HL-60/S4 (cell line): ENCODE measurements around the gene ARNT2.

Source experiments
- in situ Hi-C: fragments of 300-500 bp; cut with MboI; formaldehyde crosslinking; loops from 2 replicates; pipeline ENCODE4 v1.14.3; 2022; ENCODE audit warnings: low sequenced_read_pairs

ARNT2 gene

DNA sequence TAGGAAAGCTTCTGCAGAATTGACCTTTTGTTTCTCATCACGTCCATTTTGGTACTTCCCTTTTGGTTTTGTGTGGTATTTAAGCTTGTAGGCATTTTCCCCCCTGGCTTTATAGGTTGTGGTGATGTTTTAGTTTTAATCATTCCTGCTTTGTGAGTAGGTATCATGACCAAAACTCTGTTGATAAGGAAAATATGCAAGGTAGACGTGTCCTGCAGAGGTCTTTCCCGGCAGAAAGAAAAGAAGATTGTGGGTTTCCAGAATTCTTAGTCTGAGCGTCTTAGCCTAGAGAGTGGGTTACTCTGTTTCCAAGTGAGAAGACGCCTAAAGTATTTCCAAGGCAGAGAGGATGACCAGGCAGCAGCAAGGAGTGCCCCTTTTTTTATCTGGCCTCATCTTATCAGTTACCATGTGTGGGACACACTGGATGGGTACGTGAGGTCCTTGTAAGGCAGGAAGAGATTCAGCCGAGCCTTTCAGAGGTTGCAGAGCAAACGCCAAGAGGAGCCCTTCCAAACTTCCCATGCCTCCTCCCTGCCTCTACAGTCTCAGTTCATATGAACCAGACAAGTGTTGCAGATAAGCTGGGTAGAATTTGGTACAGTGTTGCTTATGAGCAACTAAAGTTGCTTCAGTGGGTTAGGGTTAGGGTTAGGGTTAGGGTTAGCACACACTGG is 58.8 kb downstream of the ARNT2 start:
- in situ Hi-C loops = loop anchor here (25.0 kb wide), 2 partner anchors 299 to 799 kb away; no protein-coding TSS in a partner anchor

- in situ Hi-C loops = loop anchor here (25.0 kb wide), 2 partner anchors 297 to 797 kb away; no protein-coding TSS in a partner anchor
These were observed 60.9 kb downstream of the ARNT2 start for GRCh38 chr15:80464951-80465625.

DNA sequence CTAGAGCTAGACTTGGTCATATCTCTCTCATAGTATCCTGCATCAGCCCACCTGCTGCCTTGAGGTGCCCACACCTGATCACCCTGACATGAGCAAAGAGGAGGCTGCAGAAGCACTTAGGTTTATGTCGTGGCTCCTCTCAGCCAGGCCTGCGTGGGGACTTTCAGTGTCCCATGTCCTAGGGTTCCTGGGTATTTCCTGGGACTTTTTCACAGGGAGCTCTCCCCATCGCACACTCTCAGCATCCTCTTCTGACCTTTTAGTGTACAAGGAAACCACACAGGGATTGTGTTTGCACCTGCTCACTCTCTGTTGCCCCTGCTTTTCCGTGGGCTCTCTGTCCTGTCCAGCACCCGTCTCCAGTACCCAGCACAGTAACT is 61.4 kb downstream of the ARNT2 start:
- in situ Hi-C loops = loop anchor here (25.0 kb wide), 2 partner anchors 297 to 797 kb away; no protein-coding TSS in a partner anchor

GRCh38 chr15:80466543-80466942 is 62.4 kb downstream of the ARNT2 start:
- in situ Hi-C loops = loop anchor here (25.0 kb wide), 2 partner anchors 296 to 796 kb away; no protein-coding TSS in a partner anchor

GRCh38 chr15:80467311-80467714 is 63.1 kb downstream of the ARNT2 start:
- in situ Hi-C loops = loop anchor here (25.0 kb wide), 2 partner anchors 295 to 795 kb away; no protein-coding TSS in a partner anchor

- in situ Hi-C loops = loop anchor here (25.0 kb wide), 2 partner anchors 294 to 794 kb away; no protein-coding TSS in a partner anchor
These were observed 64.6 kb downstream of the ARNT2 start for GRCh38 chr15:80468796-80469195.

- in situ Hi-C loops = loop anchor here (25.0 kb wide), 2 partner anchors 290 to 790 kb away; no protein-coding TSS in a partner anchor
These were observed 67.7 kb downstream of the ARNT2 start for GRCh38 chr15:80471881-80472280.

DNA sequence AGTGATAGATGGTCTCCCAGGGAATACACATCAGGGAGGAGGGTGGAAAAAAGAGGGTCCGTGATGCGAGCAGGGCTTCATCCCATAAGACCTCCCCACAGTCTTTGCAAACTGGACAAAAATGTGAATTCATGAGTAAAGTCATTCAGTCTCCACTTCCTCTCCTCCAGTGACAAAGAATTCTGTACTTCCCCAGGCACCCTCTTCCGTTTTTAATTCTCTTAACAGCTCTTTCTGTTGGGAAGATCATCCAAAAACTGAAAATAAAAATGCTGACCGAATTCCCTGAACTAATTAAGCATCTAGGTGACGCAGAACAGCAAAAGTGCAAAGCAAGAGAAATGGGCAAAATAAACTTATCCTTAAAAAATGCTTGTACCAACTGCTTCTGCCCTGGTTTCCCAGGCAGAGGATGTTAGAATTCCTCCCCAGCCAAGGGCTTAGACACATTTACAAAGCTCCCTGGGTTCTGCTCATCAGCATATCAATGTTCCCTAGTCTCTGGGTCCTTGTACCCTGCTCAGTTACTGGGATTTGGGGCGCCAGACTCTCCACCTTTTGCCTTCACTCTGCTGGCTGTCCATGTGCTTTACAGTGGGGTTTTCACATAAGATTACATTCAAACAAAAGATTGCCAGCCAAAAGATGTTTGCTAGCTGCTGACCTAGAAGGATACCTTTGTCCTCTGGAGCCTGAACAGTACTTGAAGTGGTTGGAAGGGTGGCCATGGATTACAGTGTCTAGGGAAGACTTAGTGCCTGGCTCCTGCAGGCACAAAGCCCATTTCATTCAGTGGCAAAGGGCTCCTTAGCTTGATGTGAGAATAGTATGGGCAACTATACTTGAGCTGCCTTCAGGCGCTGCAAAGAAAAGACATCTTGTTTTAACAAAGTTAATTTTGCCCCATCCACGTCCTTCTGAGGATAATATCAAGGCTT is 69.4 kb downstream of the ARNT2 start:
- in situ Hi-C loops = loop anchor here (25.0 kb wide), 2 partner anchors 289 to 789 kb away; no protein-coding TSS in a partner anchor

GRCh38 chr15:80474224-80475215 is 70.3 kb downstream of the ARNT2 start:
- in situ Hi-C loops = loop anchor here (25.0 kb wide), 2 partner anchors 288 to 788 kb away; no protein-coding TSS in a partner anchor

- in situ Hi-C loops = no loop called here
These were observed 71.4 kb downstream of the ARNT2 start for GRCh38 chr15:80475572-80475971.

DNA sequence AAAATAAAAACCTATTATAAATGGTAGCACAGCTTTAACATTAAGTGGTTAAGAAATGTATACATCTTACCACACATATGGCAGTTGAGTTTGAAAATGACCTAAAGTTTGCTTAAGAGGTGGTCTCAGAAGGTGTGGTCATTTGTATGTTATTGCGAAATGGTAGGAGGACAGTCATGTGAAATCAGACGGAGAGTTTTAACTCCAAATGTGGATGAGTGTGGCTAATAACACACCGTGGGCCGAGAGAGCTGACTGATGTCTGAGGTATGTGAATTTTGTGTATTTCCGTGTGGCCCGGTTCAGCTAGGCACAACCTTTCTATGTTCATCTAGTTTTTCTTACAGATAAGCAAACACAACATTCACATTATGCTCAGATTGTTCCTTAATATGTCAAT is 71.9 kb downstream of the ARNT2 start:
- in situ Hi-C loops = no loop called here

GRCh38 chr15:80478075-80478474 is 73.9 kb downstream of the ARNT2 start:
- in situ Hi-C loops = no loop called here

DNA sequence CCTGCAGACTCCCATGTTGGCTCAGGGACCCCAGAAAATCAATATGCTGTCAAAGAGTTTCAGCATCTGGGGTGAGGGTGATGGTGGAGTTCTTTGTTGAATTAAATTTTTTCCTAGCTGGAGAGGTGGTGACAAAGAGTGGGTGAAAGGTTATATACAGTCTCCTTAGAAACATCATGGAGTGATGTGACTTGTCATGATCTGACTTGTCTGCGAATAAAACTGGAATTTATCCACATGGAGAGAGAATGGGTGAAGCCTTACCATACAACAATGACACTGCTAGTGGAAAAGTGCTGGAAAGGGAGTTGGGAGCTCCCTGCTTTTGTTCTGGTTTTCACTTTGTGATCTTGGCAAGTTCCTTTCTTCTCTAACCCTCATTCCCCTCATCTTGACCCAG is 75.0 kb downstream of the ARNT2 start:
- in situ Hi-C loops = no loop called here

DNA sequence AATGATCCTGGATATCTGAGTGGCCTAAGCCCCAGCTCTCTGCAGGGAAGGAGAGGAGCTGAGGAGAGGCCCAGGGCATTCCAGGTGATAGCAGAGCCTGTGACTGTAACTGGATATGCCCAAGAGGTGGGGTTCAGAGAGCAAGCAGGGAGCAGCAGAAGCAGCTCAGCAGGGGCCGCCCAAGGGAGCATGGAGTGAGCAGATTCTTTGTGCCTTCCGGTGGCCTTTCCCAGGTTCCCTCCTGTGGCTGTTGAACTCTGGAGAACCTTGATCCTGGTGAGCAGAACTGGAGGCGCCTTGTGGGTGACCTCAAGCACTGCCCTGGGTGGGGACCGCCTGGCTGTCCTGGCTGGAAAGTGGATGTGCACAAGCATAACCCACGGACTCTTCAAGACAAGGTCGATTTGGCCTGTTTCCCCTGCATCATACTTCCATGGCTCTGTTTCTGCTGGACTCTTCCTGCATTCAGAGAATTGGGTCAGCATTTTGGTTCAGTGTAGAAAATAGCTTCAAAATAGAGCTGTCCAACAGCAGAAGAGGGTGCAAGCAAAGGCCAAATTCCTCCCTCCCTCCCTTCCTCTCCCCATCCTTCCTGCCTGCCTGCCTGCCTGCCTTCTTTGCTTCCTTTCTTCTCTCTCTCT is 76.1 kb downstream of the ARNT2 start:
- in situ Hi-C loops = no loop called here

- in situ Hi-C loops = no loop called here
These were observed 76.7 kb downstream of the ARNT2 start for GRCh38 chr15:80480909-80481308.

- in situ Hi-C loops = no loop called here
These were observed 78.5 kb downstream of the ARNT2 start for GRCh38 chr15:80482696-80483095.

DNA sequence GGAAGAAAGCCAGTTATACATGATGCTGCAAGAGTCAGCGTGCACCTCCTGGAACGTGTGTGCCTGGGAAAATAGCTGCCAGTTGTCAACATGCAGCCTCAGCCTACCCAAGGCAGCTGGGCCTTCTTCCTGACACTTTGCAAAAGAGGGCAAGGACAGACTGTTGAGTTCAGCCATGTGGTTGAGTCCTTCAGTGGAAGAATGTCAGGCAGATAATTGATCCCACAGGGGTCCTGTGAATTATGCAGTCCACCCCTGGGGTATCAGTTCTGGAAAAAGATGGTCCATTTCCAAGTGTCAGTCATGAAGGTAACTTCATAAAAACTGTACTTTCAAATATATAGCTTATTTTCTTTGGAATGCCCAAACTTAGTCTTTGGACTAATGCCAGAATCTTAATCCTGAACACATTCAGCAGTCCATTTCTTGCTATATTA is 79.6 kb downstream of the ARNT2 start:
- in situ Hi-C loops = no loop called here

DNA sequence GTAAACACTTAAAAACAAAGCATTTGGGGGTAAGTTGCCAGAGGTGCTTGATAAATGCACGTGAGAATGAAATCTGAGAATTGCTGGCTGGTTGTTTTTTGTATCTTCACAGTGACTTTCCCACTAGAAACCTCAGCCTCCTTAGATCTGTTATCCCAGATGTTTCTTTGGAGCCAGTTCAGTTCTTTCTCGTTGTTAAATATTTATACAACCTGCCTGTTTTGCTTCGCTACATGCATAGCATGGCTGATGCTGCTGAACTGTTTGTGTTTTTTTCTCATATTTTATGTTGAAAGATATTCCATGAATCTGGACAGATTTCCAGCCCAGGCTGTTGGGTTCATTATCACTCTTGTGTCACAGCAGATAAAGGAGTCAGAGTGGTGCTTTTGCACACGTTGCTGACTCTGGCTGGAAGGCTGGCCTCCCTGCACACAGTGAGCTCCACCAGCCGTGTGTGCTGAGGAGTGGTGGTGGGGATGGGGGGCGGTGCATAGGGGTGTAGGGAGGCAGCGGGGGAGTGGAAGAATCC is 80.2 kb downstream of the ARNT2 start:
- in situ Hi-C loops = no loop called here
